Astrocyte (in vitro differentiated cells and primary cell): ENCODE results near the gene NPTX1. TPM values are rescaled to one million over a fixed set of nuclear protein-coding genes. Genes with fewer than 3 reads are reported as not detected.

Experiments used
- DNase-seq: peaks from one replicate; pipeline ENCODE4 v3.0.0-alpha.2; 2010; ENCODE audit warnings: low read depth
- FAIRE-seq: peaks from 2 replicates; lab custom pipeline; 2011; peaks lifted over from hg19 to GRCh38; lab: Jason Lieb, UNC
- H2AFZ ChIP-seq: 2 replicates; pipeline ENCODE4 v1.6.0; 2012; ENCODE audit warnings: low read depth, low read length, inconsistent platforms
- H3K27ac ChIP-seq: 2 replicates; pipeline ENCODE4 v1.5.1; 2011; ENCODE audit warnings: low read depth, low read length, inconsistent platforms
- H3K27me3 ChIP-seq: 2 replicates; pipeline ENCODE4 v1.6.0; 2011; ENCODE audit warnings: low read length, inconsistent platforms; ENCODE audit not compliant: insufficient read depth
- H3K36me3 ChIP-seq: 2 replicates; pipeline ENCODE4 v1.5.1; 2011; ENCODE audit warnings: low read length, inconsistent platforms; ENCODE audit not compliant: insufficient read depth
- H3K4me1 ChIP-seq: 2 replicates; pipeline ENCODE4 v1.5.1; 2011; ENCODE audit warnings: low read length, inconsistent platforms; ENCODE audit not compliant: insufficient read depth
- H3K4me2 ChIP-seq: 2 replicates; pipeline ENCODE4 v1.6.0; 2012; ENCODE audit warnings: low read length, inconsistent platforms
- H3K4me3 ChIP-seq: 2 replicates; pipeline ENCODE4 v1.5.1; 2011; ENCODE audit warnings: low read depth, mild to moderate bottlenecking, low read length, inconsistent platforms; ENCODE audit not compliant: insufficient read depth
- H3K79me2 ChIP-seq: 2 replicates; pipeline ENCODE4 v1.6.0; 2012; ENCODE audit warnings: mild to moderate bottlenecking, low read length, inconsistent platforms; ENCODE audit not compliant: insufficient read depth
- H3K9ac ChIP-seq: 2 replicates; pipeline ENCODE4 v1.6.0; 2012; ENCODE audit warnings: mild to moderate bottlenecking, low read length, inconsistent platforms
- H3K9me3 ChIP-seq: 2 replicates; pipeline ENCODE4 v1.5.1; 2012; ENCODE audit warnings: low read depth, mild to moderate bottlenecking, low read length, inconsistent platforms; ENCODE audit not compliant: insufficient read depth
- H4K20me1 ChIP-seq: 2 replicates; pipeline ENCODE4 v1.6.0; 2012; ENCODE audit warnings: low read length, inconsistent platforms; ENCODE audit not compliant: insufficient read depth
- H3K27ac Mint-ChIP-seq: one replicate; pipeline ENCODE4 v1.8.0; 2021; ENCODE audit warnings: mild to moderate bottlenecking, mixed read lengths; ENCODE audit not compliant: unreplicated experiment
- H3K27me3 Mint-ChIP-seq: one replicate; pipeline ENCODE4 v1.8.0; 2021; ENCODE audit warnings: low read depth, mixed read lengths; ENCODE audit not compliant: unreplicated experiment
- H3K36me3 Mint-ChIP-seq: one replicate; pipeline ENCODE4 v1.8.0; 2021; ENCODE audit warnings: low read depth, mixed read lengths; ENCODE audit not compliant: unreplicated experiment
- H3K4me1 Mint-ChIP-seq: one replicate; pipeline ENCODE4 v1.8.0; 2021; ENCODE audit warnings: low read depth, mixed read lengths; ENCODE audit not compliant: unreplicated experiment
- H3K4me3 Mint-ChIP-seq: one replicate; pipeline ENCODE4 v1.8.0; 2021; ENCODE audit warnings: mild to moderate bottlenecking, moderate library complexity, mixed read lengths; ENCODE audit not compliant: unreplicated experiment
- H3K9me3 Mint-ChIP-seq: one replicate; pipeline ENCODE4 v1.8.0; 2021; ENCODE audit warnings: mild to moderate bottlenecking, mixed read lengths; ENCODE audit not compliant: unreplicated experiment
- EZH2 ChIP-seq: IDR thresholded peaks from 2 replicates; pipeline ENCODE4 v1.6.1; 2012; ENCODE audit warnings: mild to moderate bottlenecking, low read length, inconsistent platforms; ENCODE audit not compliant: insufficient read depth
- total RNA-seq: library from RNA; stranded (reverse); gene quantifications from 2 replicates; pipeline ENCODE4 v1.2.1, GENCODE V29; 2021
- TF ChIP-seq, protein P1 (sequence below): IDR thresholded peaks from 2 replicates; pipeline ENCODE4 v1.5.1; 2011; ENCODE audit warnings: low read depth, mild to moderate bottlenecking, inconsistent platforms, low read length, moderate library complexity; ENCODE audit not compliant: insufficient read depth

Gene NPTX1
- total RNA-seq, 1 donor from 2014 or later, result 0.43 TPM

DNA sequence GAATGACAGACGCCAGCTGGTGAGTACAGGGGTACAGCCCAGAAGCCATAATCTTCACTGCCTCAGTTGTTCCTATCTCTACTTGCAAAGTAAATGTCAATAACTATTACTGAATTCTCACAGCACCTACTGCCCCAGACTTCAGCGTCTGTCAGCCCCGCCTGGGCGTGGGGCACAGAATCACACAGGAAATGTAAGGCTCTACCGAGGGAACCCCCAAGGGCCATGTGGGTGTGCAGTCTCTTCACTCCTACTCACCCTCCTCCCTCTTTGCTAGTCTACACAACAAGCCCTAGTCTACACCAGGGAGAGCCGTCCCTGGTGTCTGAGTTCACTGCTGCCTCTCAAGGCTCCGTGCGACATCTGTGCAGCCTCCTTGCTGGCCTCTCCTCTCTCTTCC lies 4.5 kb downstream of the NPTX1 start:
- H3K4me1 ChIP-seq, result peaks cover 2% of the 10 kb centered on the region
- no peaks in the 10 kb centered on the region for H3K4me1 Mint-ChIP-seq

DNA sequence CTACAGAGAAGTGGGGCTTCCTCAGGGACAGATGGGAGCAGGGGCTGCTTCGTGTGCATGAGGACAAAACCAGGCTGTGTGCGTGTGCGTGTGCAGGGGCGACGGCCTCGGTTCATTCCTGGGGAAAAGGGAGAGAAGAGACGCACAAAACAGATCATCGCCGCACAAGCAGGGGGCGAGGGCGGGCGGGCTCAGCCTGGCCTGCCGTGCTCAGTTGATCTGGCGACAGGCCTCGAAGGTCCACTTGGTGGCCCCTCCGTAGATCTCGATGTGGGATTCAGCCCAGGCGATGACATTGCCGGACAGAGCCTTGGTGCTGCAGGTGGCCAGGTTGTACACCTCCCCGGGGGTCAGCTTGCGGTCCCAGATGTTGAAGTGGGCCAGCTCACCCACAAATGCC lies 5.8 kb downstream of the NPTX1 start:
- peaks cover 2% of the 10 kb centered on the region for H3K9me3 Mint-ChIP-seq
- Histone ChIP-seq H3K27ac (no peak overlapping the region), H3K79me2 (no peaks in the 10 kb centered on the region), H3K9me3 (no peaks in the 10 kb centered on the region), H3K9ac (no peak overlapping the region), H3K36me3 (no peaks in the 10 kb centered on the region), H3K4me3 (no peak overlapping the region), H4K20me1 (peaks cover 10% of the 10 kb centered on the region), H3K4me2 (no peak overlapping the region), H2AFZ (no peak overlapping the region), H3K27me3 (peaks cover 63% of the 10 kb centered on the region), H3K4me1 (no peaks in the 10 kb centered on the region)
- no peak overlapping the region for H3K4me3 Mint-ChIP-seq
- H3K27ac Mint-ChIP-seq, result no peak overlapping the region
- DNase-seq, result no peak
- no peaks in the 10 kb centered on the region for H3K36me3 Mint-ChIP-seq
- no peak for FAIRE-seq
- peaks cover 87% of the 10 kb centered on the region for H3K27me3 Mint-ChIP-seq
- TF ChIP-seq EZH2, result no peak
- TF ChIP-seq, protein P1, sequence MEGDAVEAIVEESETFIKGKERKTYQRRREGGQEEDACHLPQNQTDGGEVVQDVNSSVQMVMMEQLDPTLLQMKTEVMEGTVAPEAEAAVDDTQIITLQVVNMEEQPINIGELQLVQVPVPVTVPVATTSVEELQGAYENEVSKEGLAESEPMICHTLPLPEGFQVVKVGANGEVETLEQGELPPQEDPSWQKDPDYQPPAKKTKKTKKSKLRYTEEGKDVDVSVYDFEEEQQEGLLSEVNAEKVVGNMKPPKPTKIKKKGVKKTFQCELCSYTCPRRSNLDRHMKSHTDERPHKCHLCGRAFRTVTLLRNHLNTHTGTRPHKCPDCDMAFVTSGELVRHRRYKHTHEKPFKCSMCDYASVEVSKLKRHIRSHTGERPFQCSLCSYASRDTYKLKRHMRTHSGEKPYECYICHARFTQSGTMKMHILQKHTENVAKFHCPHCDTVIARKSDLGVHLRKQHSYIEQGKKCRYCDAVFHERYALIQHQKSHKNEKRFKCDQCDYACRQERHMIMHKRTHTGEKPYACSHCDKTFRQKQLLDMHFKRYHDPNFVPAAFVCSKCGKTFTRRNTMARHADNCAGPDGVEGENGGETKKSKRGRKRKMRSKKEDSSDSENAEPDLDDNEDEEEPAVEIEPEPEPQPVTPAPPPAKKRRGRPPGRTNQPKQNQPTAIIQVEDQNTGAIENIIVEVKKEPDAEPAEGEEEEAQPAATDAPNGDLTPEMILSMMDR, result no peak
- no peaks in the 10 kb centered on the region for H3K4me1 Mint-ChIP-seq

More for the DNA sequence above, 4.5 kb downstream of the NPTX1 start:
- Mint-ChIP-seq H3K27me3 (peaks cover 77% of the 10 kb centered on the region), H3K9me3 (peaks cover 2% of the 10 kb centered on the region), H3K4me3 (no peak overlapping the region), H3K27ac (no peak overlapping the region), H3K36me3 (no peaks in the 10 kb centered on the region)
- Histone ChIP-seq H3K27me3 (peaks cover 60% of the 10 kb centered on the region), H2AFZ (no peak overlapping the region), H3K27ac (no peak overlapping the region), H3K4me3 (no peak overlapping the region), H3K36me3 (no peaks in the 10 kb centered on the region), H3K4me2 (no peak overlapping the region), H3K79me2 (no peaks in the 10 kb centered on the region), H4K20me1 (peaks cover 10% of the 10 kb centered on the region), H3K9me3 (no peaks in the 10 kb centered on the region), H3K9ac (no peak overlapping the region)
- no peak for TF ChIP-seq EZH2
- FAIRE-seq (no peak), DNase-seq (no peak)

DNA sequence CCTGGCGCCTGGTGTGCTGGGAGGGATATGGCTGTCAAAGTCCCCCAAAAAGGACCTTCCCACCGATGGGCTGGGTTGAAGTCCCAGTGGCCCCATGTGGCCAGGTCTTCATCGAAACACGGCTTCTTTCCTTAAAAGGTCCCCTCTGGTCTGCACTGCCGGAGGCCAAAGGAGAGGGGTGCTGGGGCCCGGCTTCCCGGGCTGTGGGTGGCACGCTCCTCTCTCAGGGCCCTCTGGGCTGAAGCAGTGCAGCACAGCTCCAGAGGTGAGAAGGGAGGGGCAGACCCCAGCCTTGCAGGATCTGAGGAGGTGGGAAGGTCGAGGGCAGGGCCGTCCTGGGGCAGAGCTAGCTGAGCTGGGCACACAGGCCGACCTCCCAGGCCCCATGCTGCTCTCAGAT lies 6.7 kb downstream of the NPTX1 start:
- no peak overlapping the region for H3K4me2 ChIP-seq
- DNase-seq (no peak), FAIRE-seq (no peak)
- no peak overlapping the region for H2AFZ ChIP-seq
- Mint-ChIP-seq H3K27ac (no peak overlapping the region), H3K27me3 (peaks cover 87% of the 10 kb centered on the region), H3K36me3 (no peaks in the 10 kb centered on the region), H3K9me3 (peaks cover 2% of the 10 kb centered on the region), H3K4me3 (no peak overlapping the region), H3K4me1 (no peaks in the 10 kb centered on the region)
- H3K36me3 ChIP-seq, result no peaks in the 10 kb centered on the region
- peaks cover 3% of the 10 kb centered on the region for H4K20me1 ChIP-seq
- no peaks in the 10 kb centered on the region for H3K4me1 ChIP-seq
- no peaks in the 10 kb centered on the region for H3K79me2 ChIP-seq
- no peaks in the 10 kb centered on the region for H3K9me3 ChIP-seq
- H3K27me3 ChIP-seq, result peaks cover 53% of the 10 kb centered on the region
- no peak overlapping the region for H3K27ac ChIP-seq
- no peak for TF ChIP-seq EZH2
- TF ChIP-seq, protein P1, result no peak
- H3K9ac ChIP-seq, result no peak overlapping the region
- no peak overlapping the region for H3K4me3 ChIP-seq
